Upper lobe of left lung (tissue), 4 donors: ENCODE measurements around the gene CCL26.

ENCODE experiments used
- CTCF ChIP-seq, 6 experiments: fragments of 450-650 bp in 4 of 6; fragments of 200-600 bp in 2 of 6; sonication (generic) in 2 of 6; IDR thresholded peaks; one replicate each; pipeline ENCODE4 v1.5.1; 2016 to 2019; ENCODE audit warnings: antibody characterized with exemption in 6 of 6
- POLR2A ChIP-seq, 4 donors: fragments of 450-650 bp; IDR thresholded peaks; one replicate each; pipeline ENCODE4 v1.5.1; 2016 to 2017; ENCODE audit warnings: antibody characterized with exemption in 4 of 4, mild to moderate bottlenecking in 2 of 4

DNA sequence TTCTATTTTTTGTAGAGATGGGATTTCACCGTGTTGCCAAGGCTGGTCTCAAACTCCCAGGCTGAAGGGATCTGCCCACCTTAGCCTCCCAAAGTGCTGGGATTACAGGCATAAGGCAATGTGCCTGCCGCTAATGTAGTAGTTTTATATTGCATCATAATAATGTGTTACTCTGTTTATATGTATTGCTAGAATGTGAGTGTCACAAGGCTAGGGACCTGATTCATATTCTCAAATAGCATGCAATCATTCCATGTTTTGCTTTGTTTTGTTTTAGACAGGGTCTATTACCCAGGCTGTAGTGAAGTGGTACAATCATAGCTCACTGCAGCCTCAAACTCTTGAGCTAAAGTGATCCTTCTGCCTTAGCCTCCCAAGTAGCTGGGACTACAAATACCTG lies 13.5 kb downstream of the CCL26 start:
- TF ChIP-seq POLR2A (IDR thresholded peaks at IDR 0.05) (no peak), CTCF (IDR thresholded peaks at IDR 0.05) (no peak)
